OCI-LY7 (cell line): ENCODE data around the gene LPAR1.

ENCODE experiments used
- CTCF ChIP-seq: fragments of 200-600 bp; sonication (generic); conservative IDR thresholded peaks from 2 replicates; pipeline ENCODE4 v1.5.1; 2014; ENCODE audit warnings: mild to moderate bottlenecking, antibody characterized with exemption, low read length, moderate library complexity, mixed read lengths
- EZH2phosphoT487 ChIP-seq: fragments of 200-600 bp; sonication (generic); IDR thresholded peaks from 2 replicates; pipeline ENCODE4 v1.6.1; 2018; ENCODE audit warnings: low read depth, borderline replicate concordance, mild to moderate bottlenecking, mixed run types, antibody characterized with exemption, low read length, moderate library complexity, mixed read lengths

DNA sequence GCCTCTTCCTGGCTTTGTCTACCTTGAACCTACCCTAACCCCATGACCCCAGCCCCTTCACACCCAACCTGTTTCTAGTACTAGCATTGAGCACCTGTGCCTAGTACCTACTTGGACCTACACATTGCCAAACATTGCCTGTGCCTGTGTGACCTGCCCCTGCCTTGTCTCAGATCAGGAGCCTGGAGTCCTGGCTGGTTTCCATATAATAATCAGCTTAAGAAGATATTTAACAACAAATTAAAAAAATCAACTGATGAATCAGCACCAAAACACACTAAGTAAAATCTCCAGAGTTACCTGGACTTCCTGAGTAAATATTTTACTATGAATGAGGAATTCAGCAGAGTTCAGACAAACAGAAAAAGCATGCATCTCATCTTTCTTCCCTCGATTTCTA, 17.7 kb downstream of the LPAR1 start:
- no peak for TF ChIP-seq EZH2phosphoT487
- TF ChIP-seq CTCF, result no peak
